GM13976 (cell line): ENCODE results near the gene GALNT3.

Experiments
- DNase-seq: peaks from one replicate; pipeline ENCODE4 v3.0.0; 2012; ENCODE audit warnings: low spot score
- in situ Hi-C: fragments of 300-500 bp; cut with MboI; formaldehyde crosslinking; loops from one replicate; pipeline ENCODE4 v1.12.0; 2022; ENCODE audit warnings: low sequenced_read_pairs, mixed read lengths, inconsistent platforms; ENCODE audit not compliant: unreplicated experiment
- TF ChIP-seq, protein P1 (sequence below): IDR thresholded peaks from 2 replicates; pipeline ENCODE4 v1.5.1; 2012; ENCODE audit warnings: borderline replicate concordance, mild to moderate bottlenecking; ENCODE audit not compliant: insufficient read depth; ENCODE audit errors: extremely low read depth, missing control alignments, control extremely low read depth

Gene GALNT3

DNA sequence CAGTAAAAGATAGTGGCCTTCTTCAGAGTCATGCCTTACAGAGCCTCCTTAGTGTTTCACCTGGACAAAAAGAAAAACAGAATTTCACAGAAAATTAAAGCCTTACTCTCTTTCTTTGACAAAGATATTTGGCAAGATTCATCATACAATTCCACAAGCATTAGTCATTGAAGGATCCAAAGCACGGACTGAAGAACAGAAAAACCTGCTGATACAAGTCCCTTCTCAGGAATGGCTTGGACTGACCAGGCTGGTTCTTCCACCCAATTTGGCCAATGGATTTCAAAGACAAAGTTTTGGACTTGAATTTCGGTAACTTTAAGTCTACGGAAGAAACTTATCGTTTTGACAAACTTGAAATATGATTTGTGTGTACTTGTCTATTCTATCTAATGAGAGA, 39.1 kb upstream of the GALNT3 start:
- in situ Hi-C loops = no loop called here
- TF ChIP-seq, protein P1, sequence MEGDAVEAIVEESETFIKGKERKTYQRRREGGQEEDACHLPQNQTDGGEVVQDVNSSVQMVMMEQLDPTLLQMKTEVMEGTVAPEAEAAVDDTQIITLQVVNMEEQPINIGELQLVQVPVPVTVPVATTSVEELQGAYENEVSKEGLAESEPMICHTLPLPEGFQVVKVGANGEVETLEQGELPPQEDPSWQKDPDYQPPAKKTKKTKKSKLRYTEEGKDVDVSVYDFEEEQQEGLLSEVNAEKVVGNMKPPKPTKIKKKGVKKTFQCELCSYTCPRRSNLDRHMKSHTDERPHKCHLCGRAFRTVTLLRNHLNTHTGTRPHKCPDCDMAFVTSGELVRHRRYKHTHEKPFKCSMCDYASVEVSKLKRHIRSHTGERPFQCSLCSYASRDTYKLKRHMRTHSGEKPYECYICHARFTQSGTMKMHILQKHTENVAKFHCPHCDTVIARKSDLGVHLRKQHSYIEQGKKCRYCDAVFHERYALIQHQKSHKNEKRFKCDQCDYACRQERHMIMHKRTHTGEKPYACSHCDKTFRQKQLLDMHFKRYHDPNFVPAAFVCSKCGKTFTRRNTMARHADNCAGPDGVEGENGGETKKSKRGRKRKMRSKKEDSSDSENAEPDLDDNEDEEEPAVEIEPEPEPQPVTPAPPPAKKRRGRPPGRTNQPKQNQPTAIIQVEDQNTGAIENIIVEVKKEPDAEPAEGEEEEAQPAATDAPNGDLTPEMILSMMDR = no peak
- no peak for DNase-seq

DNA sequence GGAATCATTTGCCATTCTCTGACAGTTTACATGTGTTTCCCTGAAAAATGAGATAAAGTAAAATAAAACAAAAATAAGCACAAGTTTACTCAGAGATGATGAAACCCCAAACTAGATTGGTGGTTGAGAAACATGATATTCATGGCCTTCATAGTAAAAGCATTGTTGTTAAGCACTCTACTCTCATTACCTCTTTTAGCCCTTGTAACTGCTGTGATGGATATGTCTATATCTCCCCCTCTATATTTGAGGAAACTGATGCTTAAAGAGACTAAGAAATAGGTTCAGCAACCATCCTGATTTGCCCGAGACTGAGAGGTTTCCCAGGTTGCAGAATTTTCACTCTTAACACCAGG, 33.9 kb upstream of the GALNT3 start:
- TF ChIP-seq, protein P1 = no peak
- DNase-seq = no peak
- in situ Hi-C loops = no loop called here

DNA sequence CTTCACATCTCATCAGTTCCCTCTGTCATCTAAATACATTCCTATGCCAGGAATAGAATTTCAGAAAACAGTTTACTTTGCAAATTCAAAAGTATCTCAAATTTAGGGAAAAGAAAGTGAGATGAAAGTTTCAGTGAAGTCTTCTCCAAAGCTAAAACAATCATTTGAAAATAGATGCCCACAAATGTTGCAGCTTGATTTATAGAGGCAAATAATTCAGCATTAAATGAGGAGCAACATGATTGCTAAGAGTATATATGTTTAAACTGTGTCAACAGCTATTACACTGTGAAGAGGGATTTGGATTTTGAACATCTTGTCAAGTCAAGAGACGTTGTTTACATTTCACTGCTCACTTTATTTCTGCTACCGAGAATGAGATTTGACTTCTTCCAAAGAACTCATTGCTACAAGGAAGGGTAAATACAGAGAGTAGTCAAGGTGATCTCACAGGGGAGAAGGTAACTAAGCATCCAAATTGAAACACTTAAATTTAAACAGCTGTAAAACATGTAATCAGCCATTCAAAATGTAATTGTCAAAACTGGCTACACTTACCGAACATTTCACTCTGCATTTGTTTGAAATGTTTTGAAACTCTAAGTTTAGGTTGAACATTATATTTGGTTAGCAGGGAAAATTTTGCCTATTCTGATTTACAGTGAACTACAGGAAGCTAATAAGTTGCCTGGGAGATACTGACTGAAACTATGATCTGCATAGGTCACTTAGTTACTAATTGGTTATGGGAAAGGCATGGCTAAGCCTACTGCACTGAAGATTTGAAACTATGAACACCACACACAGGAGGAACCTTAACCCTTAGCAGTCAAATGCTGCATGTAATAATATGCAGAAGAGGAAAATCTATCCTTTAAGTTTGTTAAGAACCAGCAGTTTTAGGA, 33.2 kb upstream of the GALNT3 start:
- in situ Hi-C loops = no loop called here
- no peak for DNase-seq
- TF ChIP-seq, protein P1 = no peak

DNA sequence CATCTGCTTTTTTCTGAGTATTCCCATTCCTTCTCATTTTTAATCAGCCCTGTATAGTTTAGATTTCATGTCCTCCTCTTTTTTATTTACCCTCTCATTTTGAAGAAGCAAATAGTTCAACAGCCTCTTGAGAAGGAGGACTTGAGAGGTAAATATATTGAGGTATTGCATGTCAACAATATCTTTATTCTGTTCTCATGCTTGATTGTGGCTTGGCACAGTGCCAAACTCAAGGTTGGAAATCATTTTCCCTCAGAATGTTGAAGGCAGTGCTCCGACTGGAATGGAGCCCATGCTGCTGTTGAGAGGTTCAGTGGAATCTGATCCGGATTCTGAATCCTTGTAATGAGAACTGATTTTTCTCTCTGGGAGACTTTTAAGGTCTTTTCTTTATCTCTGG, 31.0 kb upstream of the GALNT3 start:
- TF ChIP-seq, protein P1 = no peak
- in situ Hi-C loops = no loop called here
- no peak for DNase-seq

DNA sequence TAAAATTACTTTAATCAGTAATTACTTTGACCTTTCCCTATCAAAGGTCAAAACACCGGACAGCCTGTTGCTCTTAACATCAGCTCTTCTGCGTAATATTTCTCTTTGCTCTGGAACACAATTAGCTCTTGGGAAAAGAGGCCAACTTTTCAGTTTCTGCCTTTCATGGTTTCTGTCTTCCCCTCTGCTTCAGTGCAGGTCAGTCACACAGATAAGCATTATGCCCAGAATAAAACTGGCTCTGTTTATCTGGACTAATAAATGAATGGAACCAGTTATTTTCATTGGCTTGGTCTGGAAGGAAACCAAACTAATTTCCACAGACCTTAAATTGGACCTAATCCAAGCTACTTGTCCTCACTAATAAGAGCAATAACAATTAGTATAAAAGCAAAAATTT, 26.2 kb upstream of the GALNT3 start:
- in situ Hi-C loops = no loop called here
- DNase-seq = no peak

DNA sequence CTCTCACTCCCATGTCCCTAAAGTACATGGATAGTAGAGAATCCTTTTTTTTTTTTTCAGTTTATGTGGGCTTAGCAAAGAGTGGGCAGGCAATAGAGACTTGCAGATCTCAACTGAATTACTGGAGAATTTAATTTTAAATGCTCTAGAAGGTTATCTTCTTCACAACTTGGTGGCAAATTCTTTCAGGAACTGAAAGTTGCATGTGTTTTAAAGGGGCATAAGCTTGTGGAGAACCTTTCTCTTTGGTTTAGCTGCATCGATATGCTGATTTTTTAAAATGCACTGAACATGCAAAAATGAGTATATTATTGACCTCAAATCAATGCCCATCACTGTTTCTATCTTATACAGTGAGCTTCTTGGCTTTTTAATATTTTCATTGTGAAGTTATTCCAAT, 24.9 kb upstream of the GALNT3 start:
- TF ChIP-seq, protein P1 = no peak
- no peak for DNase-seq
- in situ Hi-C loops = no loop called here

More for the DNA sequence above, 26.2 kb upstream of the GALNT3 start:
- TF ChIP-seq, protein P1 = no peak
